GM12891 (cell line): Measurements from ENCODE around the gene FAM174C.

Experiments
- PAX5 ChIP-seq: IDR thresholded peaks from 2 replicates; pipeline ENCODE4 v1.6.1; 2011; ENCODE audit warnings: low read length, moderate library complexity, mild to moderate bottlenecking; ENCODE audit not compliant: insufficient read depth, severe bottlenecking
- POLR2A ChIP-seq: IDR thresholded peaks from 2 replicates; pipeline ENCODE4 v1.6.1; 2011; ENCODE audit warnings: low read depth, low read length, control low read depth
- POLR2AphosphoS5 ChIP-seq: IDR thresholded peaks from 2 replicates; pipeline ENCODE4 v1.6.1; 2011; ENCODE audit warnings: low read depth, low read length, control low read depth
- POU2F2 ChIP-seq: IDR thresholded peaks from 2 replicates; pipeline ENCODE4 v1.6.1; 2011; ENCODE audit warnings: low read depth, mild to moderate bottlenecking, control low read depth, low read length, moderate library complexity
- SPI1 ChIP-seq: IDR thresholded peaks from 2 replicates; pipeline ENCODE4 v1.6.1; 2011; ENCODE audit warnings: low read depth, low read length, control low read depth
- TAF1 ChIP-seq: IDR thresholded peaks from 2 replicates; pipeline ENCODE4 v1.6.1; 2011; ENCODE audit warnings: low read depth, low read length, control low read depth

- TF ChIP-seq TAF1 (no peak), POLR2A (peak; percentile 86), POLR2AphosphoS5 (peak; percentile 88), SPI1 (peak; percentile 52), PAX5 (no peak), POU2F2 (peak; percentile 57)
Measured at GRCh38 chr19:1259206-1259875, 16.0 kb upstream of the FAM174C start.
